CD14-positive monocyte (primary cell): Measurements from ENCODE around the gene LBX2. TPM values are rescaled to one million over a fixed set of nuclear protein-coding genes. Genes with fewer than 3 reads are reported as not detected.
A peak's percentile ranks its signal among the peaks of the same experiment; 100 is the strongest.
"Not testable (repeated sequence)": the region's sequence is repeated elsewhere in the genome, so short reads cannot be mapped to it uniquely, and the experiment has no call there.

ENCODE experiments used
- DNase-seq, 3 donors: peaks; one replicate each; pipeline ENCODE4 v3.0.0-alpha.2; 2011 to 2022
- H2AFZ ChIP-seq: 2 replicates; pipeline ENCODE4 v1.6.0; 2012; ENCODE audit warnings: mild to moderate bottlenecking, low read depth, low read length, inconsistent platforms; ENCODE audit not compliant: insufficient read depth, poor library complexity, severe bottlenecking
- H3K27ac ChIP-seq, 2 donors: 1 replicate in 1 of 2; 2 replicates in 1 of 2; pipeline ENCODE4 v1.5.1; 2012 to 2013; ENCODE audit warnings: low read length in 2 of 2, control low read depth in 1 of 2, inconsistent platforms in 1 of 2, low read depth in 1 of 2, mild to moderate bottlenecking in 1 of 2
- H3K27me3 ChIP-seq, 2 donors: one replicate each; pipeline versions ENCODE4 v1.6.0 to v1.6.1; 2011 to 2013; ENCODE audit warnings: low read length in 2 of 2; ENCODE audit not compliant: control insufficient read depth in 2 of 2, insufficient read depth in 2 of 2
- H3K36me3 ChIP-seq, 2 donors: replicated peaks in 1 of 2; 1 replicate in 1 of 2; 2 replicates in 1 of 2; pipeline versions ENCODE4 v1.5.1 to v1.6.1; 2012 to 2013; ENCODE audit warnings: low read length in 2 of 2, control low read depth in 1 of 2, inconsistent platforms in 1 of 2, mild to moderate bottlenecking in 1 of 2; ENCODE audit not compliant: insufficient read depth in 2 of 2, control insufficient read depth in 1 of 2
- H3K4me1 ChIP-seq, 2 donors: 1 replicate in 1 of 2; 2 replicates in 1 of 2; pipeline versions ENCODE4 v1.5.1 to v1.6.1; 2012 to 2013; ENCODE audit warnings: low read length in 2 of 2, control low read depth in 1 of 2, inconsistent platforms in 1 of 2, mild to moderate bottlenecking in 1 of 2, moderate library complexity in 1 of 2; ENCODE audit not compliant: insufficient read depth in 2 of 2, control insufficient read depth in 1 of 2
- H3K4me2 ChIP-seq: replicated peaks from 2 replicates; pipeline ENCODE3; 2012; ENCODE audit warnings: low read length, moderate library complexity, mild to moderate bottlenecking; ENCODE audit not compliant: poor library complexity, severe bottlenecking; ENCODE audit errors: extremely low read depth
- H3K4me3 ChIP-seq, 3 experiments: fragments of 200-600 bp in 1 of 3; sonication (generic) in 1 of 3; replicated peaks in 1 of 3; 1 replicate in 2 of 3; 2 replicates in 1 of 3; pipeline ENCODE4 v1.5.1; 2011 to 2013; ENCODE audit warnings: low read length in 3 of 3, mild to moderate bottlenecking in 3 of 3, control low read depth in 2 of 3, low read depth in 2 of 3, inconsistent platforms in 1 of 3, moderate library complexity in 1 of 3
- H3K79me2 ChIP-seq: 2 replicates; pipeline ENCODE4 v1.6.0; 2012; ENCODE audit warnings: mild to moderate bottlenecking, control low read depth, inconsistent platforms, low read length, moderate library complexity; ENCODE audit not compliant: insufficient read depth
- H3K9ac ChIP-seq: 2 replicates; pipeline ENCODE4 v1.6.0; 2017; ENCODE audit warnings: low read length, mild to moderate bottlenecking; ENCODE audit not compliant: insufficient read depth, poor library complexity, severe bottlenecking
- H3K9me3 ChIP-seq, 2 donors: replicated peaks in 1 of 2; 1 replicate in 1 of 2; 2 replicates in 1 of 2; pipeline versions ENCODE4 v1.5.1 to v1.6.1; 2012 to 2013; ENCODE audit warnings: low read length in 2 of 2, control low read depth in 1 of 2; ENCODE audit not compliant: control insufficient read depth in 1 of 2, insufficient read depth in 1 of 2
- H4K20me1 ChIP-seq: 2 replicates; pipeline ENCODE4 v1.6.0; 2012; ENCODE audit warnings: mild to moderate bottlenecking, low read length, control low read depth, moderate library complexity; ENCODE audit not compliant: insufficient read depth
- H3K27ac Mint-ChIP-seq, 7 donors: one replicate each; pipeline ENCODE4 v1.8.0; 2020; ENCODE audit warnings: mild to moderate bottlenecking in 7 of 7, mixed read lengths in 7 of 7, moderate library complexity in 6 of 7, inconsistent platforms in 2 of 7
- H3K27me3 Mint-ChIP-seq, 3 donors: one replicate each; pipeline ENCODE4 v1.8.0; 2021 to 2022; ENCODE audit warnings: low read depth in 3 of 3, mild to moderate bottlenecking in 3 of 3, mixed read lengths in 3 of 3, moderate library complexity in 3 of 3, inconsistent platforms in 1 of 3
- H3K36me3 Mint-ChIP-seq, 2 donors: one replicate each; pipeline ENCODE4 v1.8.0; 2020; ENCODE audit warnings: mixed read lengths in 2 of 2, inconsistent platforms in 1 of 2, mild to moderate bottlenecking in 1 of 2
- H3K4me1 Mint-ChIP-seq: one replicate; pipeline ENCODE4 v1.8.0; 2020; ENCODE audit warnings: mild to moderate bottlenecking, mixed read lengths
- H3K4me3 Mint-ChIP-seq, 2 donors: one replicate each; pipeline ENCODE4 v1.8.0; 2020; ENCODE audit warnings: mild to moderate bottlenecking in 2 of 2, mixed read lengths in 2 of 2, moderate library complexity in 1 of 2
- H3K9me3 Mint-ChIP-seq, 7 donors: one replicate each; pipeline ENCODE4 v1.8.0; 2020 to 2022; ENCODE audit warnings: mixed read lengths in 7 of 7, mild to moderate bottlenecking in 6 of 7, moderate library complexity in 6 of 7, inconsistent platforms in 2 of 7
- CTCF ChIP-seq: fragments of 200-600 bp; IDR thresholded peaks from one replicate; pipeline ENCODE4 v1.8.0; 2022; ENCODE audit warnings: antibody characterized with exemption, mild to moderate bottlenecking
- WGBS: methylation state at CpG from one replicate; pipeline ENCODE4 v1.1.5; 2013; ENCODE audit warnings: missing lambda C conversion rate; ENCODE audit not compliant: insufficient coverage; 5-methylcytosine and 5-hydroxymethylcytosine counted together
- intact Hi-C, 2 donors: fragments of 100-400 bp; cut with micrococcal nuclease; formaldehyde crosslinking; loops; one replicate each; pipeline versions ENCODE4 v1.15.0 to v1.15.1; 2023
- polyA plus RNA-seq, 3 donors: library from polyadenylated mRNA; depleted of rRNA in 1 of 3; unstranded in 2 of 3; stranded (reverse) in 1 of 3; fragments of 300-500 nt in 2 of 3; fragments of >200 nt in 1 of 3; fragmentation: Illumina TruSeq in 2 of 3; gene quantifications; 1 replicate in 2 of 3; 2 replicates in 1 of 3; pipeline ENCODE4 v1.2.3, GENCODE V29; 2012 to 2021

The LBX2 gene
- polyA plus RNA-seq, 3 donors, result 0.46 to 0.76 TPM; not detected in 1

DNA sequence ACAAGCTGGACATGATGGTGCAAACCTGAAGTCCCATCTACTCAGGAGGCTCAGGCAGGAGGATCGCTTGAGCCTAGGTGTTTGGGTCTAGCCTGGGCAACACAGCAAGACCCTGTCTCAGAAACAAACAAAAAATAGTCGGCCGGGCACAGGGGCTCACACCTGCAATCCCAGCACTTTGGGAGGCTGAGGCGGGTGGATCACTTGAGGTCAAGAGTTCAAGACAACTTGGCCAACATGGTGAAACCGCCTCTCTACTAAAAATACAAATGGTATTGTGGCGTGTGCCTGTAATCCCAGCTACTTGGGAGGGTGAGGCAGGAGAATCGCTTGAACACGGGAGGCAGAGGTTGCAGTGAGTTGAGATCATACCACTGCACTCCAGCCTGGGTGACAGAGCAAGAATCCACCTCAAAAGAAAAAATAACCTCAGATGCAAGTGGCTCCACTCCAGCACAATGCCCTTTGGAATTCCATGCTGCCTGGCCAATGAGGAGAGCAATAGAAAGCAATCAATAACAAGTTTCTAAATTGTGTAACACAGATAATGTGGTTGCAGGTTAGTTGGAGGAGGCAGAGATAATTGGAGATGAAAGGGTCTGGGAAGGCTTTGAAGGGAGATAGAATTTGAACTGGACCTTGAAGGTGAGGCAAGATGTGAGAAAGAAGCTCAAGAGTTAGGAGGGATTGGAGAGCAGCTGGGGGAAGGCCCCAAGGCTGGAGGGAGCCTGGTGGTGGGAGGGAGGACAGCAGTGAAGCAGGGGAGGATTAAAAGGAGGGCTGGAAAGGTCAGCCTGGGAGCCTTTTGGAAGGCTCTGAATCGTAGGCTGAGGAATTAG, 10.5 kb downstream of the LBX2 start:
- H3K27me3 ChIP-seq, result no peaks in the 10 kb centered on the region
- intact Hi-C loops, result no loop called here
- TF ChIP-seq CTCF, result no peak
- peaks cover under 1 to 2% of the 10 kb centered on the region in 2 donors for H3K4me1 ChIP-seq
- no peak for DNase-seq
- Mint-ChIP-seq H3K9me3 (no peaks in the 10 kb centered on the region), H3K36me3 (peaks cover 66 to 80% of the 10 kb centered on the region in 2 donors), H3K27ac (no peak overlapping the region), H3K27me3 (peaks cover 0 to 2% (median 2%) of the 10 kb centered on the region in 3 donors), H3K4me1 (no peaks in the 10 kb centered on the region), H3K4me3 (no peak overlapping the region)
- H3K27ac ChIP-seq, result no peak overlapping the region
- H3K4me3 ChIP-seq, result no peak overlapping the region
- no peak overlapping the region for H2AFZ ChIP-seq
- H3K9me3 ChIP-seq, result no peaks in the 10 kb centered on the region
- peaks cover 2% of the 10 kb centered on the region for H4K20me1 ChIP-seq
- peaks cover 15% of the 10 kb centered on the region for H3K79me2 ChIP-seq
- 97% methylated on average over 8 of the region's 9 CpGs for WGBS
- peaks cover 60 to 79% of the 10 kb centered on the region in 2 donors for H3K36me3 ChIP-seq
- no peak overlapping the region for H3K9ac ChIP-seq
- no peak overlapping the region for H3K4me2 ChIP-seq

- DNase-seq, result no peak
- Histone ChIP-seq H3K79me2 (peaks cover 34% of the 10 kb centered on the region), H4K20me1 (peaks cover 11% of the 10 kb centered on the region), H3K27ac (no peak overlapping the region), H3K9ac (no peak overlapping the region), H3K4me1 (peaks cover 19 to 25% of the 10 kb centered on the region in 2 donors), H3K9me3 (no peaks in the 10 kb centered on the region), H2AFZ (no peak overlapping the region), H3K4me3 (no peak overlapping the region), H3K36me3 (peaks cover 32 to 54% of the 10 kb centered on the region in 2 donors), H3K27me3 (no peaks in the 10 kb centered on the region), H3K4me2 (no peak overlapping the region)
- WGBS, result no CpG with 5 or more reads among the region's 2 CpGs
- Mint-ChIP-seq H3K4me3 (no peak overlapping the region), H3K4me1 (peaks cover 17% of the 10 kb centered on the region), H3K27me3 (peaks cover 0 to 2% (median 0%) of the 10 kb centered on the region in 3 donors), H3K36me3 (peaks cover 40 to 53% of the 10 kb centered on the region in 2 donors), H3K27ac (peak overlapping the region in 1 of 7 donors; percentile 10), H3K9me3 (no peaks in the 10 kb centered on the region)
- no peak for TF ChIP-seq CTCF
- intact Hi-C loops, result no loop called here
These were observed 13.3 kb downstream of the LBX2 start for GRCh38 chr2:74486141-74486540.

DNA sequence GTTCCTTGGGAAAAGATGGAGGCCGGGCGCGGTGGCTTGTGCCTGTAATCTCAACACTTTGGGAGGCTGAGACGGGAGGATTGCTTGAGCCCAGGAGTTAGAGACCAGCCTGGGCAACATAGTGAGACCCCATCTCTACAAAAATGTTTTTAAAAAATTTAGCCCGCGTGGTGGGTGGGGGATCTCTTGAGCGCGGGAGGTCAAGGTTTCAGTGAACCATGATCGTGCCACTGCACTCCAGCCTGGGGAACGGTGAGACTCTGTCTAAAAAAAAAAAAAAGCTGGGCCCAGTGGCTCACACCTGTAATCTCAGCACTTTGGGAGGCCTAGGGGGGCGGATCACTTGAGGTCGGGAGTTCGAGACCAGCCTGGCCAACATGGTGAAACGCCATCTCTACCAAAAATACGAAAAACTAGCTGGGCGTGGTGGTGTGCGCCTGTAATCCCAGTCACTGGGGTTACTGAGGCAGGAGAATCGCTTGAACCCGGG, 15.7 kb downstream of the LBX2 start:
- intact Hi-C loops, result loop anchor here (2.0 to 5.0 kb wide), 5 partner anchors 29 to 103 kb away; partner anchors contain the start of genes AUP1 (in 2 of the 2), HTRA2 (in 2 of the 2), DQX1 (in 1 of the 2) and INO80B (in 1 of the 2)
- peak overlapping the region; percentile 100 for H3K4me3 Mint-ChIP-seq
- peaks cover 29% of the 10 kb centered on the region for H3K4me1 Mint-ChIP-seq
- not testable (repeated sequence) for H3K27me3 Mint-ChIP-seq, H3K9me3 Mint-ChIP-seq, DNase-seq, H3K9me3 ChIP-seq, H3K27me3 ChIP-seq
- H3K79me2 ChIP-seq, result peaks cover 49% of the 10 kb centered on the region
- H3K4me1 ChIP-seq, result peaks cover 24 to 32% of the 10 kb centered on the region in 2 donors
- H2AFZ ChIP-seq, result peak overlapping the region; percentile 98
- peak overlapping the region; percentile 95 for H3K4me2 ChIP-seq
- H3K36me3 ChIP-seq, result peaks cover 18 to 47% of the 10 kb centered on the region in 2 donors
- 87% methylated on average over 9 of the region's 19 CpGs for WGBS
- H3K36me3 Mint-ChIP-seq, result peaks cover 34 to 53% of the 10 kb centered on the region in 2 donors
- peak overlapping the region in 2 of 3 experiments; percentile 86 to 94 for H3K4me3 ChIP-seq
- H4K20me1 ChIP-seq, result peaks cover 20% of the 10 kb centered on the region
- H3K9ac ChIP-seq, result peak overlapping the region; percentile 76
- peak overlapping the region in 3 of 7 donors; percentile 64 to 100 (median 99) for H3K27ac Mint-ChIP-seq
- peak overlapping the region in 1 of 2 donors; percentile 90 for H3K27ac ChIP-seq
